Measurements from ENCODE around the gene RUNX2.
A peak's percentile ranks its signal among the peaks of the same experiment; 100 is the strongest.

RUNX2 gene

GRCh38 chr6:45704056-45704800 lies 376.1 kb downstream of the RUNX2 start:
- no peak for DNase-seq (ENCODE audit: low read depth in 2 of 2)

GRCh38 chr6:45705137-45705855 lies 377.2 kb downstream of the RUNX2 start:
- no peak for DNase-seq (ENCODE audit: low read depth in 2 of 2)

GRCh38 chr6:45706319-45706718 lies 378.2 kb downstream of the RUNX2 start:
- no peak for DNase-seq (ENCODE audit: low read depth in 2 of 2)

GRCh38 chr6:45707176-45707575 lies 379.0 kb downstream of the RUNX2 start:
- DNase-seq (ENCODE audit: low read depth in 2 of 2): no peak

- DNase-seq (ENCODE audit: low read depth in 2 of 2): no peak
Measured at GRCh38 chr6:45709781-45710220, 381.7 kb downstream of the RUNX2 start.

- DNase-seq (ENCODE audit: low read depth in 2 of 2): no peak
Measured at GRCh38 chr6:45710304-45710821, 382.2 kb downstream of the RUNX2 start.

- DNase-seq (ENCODE audit: low read depth in 2 of 2): no peak
Measured at GRCh38 chr6:45712076-45712475, 383.9 kb downstream of the RUNX2 start.

- DNase-seq (ENCODE audit: low read depth in 2 of 2): peak in 1 of 2 experiments; percentile 43
Measured at GRCh38 chr6:45712786-45713185, 384.7 kb downstream of the RUNX2 start.
